ENCODE data around the gene PYROXD2.

PYROXD2 gene

DNA sequence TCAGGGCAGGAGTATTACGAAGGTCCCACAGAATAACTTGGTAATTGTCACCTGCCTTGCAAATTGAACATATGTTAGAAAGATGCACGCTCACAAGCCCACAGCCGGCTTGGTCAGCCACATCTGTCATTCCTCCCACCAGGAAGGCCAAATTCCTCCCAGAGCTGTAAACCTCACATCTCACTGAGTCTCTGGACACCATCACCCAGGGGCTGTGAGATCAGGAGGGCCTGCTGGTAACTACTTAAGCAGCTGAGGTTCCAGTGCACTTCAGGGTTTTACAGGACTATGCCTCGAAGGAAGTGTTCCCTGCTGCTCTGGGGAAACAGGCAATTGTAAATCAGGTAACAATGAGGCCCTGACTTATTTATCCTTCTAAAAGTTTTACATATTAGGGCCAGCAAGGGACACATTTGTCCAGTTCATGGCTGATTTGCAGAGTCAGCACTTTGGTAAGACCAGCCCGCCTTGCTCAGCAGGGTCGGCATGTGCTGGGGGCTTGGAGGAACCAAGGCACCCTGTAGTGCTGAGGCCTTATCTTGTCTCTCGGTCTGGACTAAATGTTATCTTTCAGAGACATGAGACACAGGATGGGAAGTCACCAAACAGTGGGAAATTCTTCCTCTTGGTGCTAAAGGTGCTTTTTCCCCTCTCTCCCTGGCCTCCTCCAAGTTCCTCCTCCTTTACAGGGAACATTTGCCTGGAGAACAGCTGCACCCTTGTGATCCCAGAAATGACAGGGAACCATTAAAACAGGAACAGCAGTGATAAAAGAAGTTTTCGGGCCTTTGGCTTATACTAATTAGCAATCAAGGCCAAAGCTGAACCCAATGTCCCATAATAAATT lies 34.3 kb downstream of the PYROXD2 start:
- CTCF ChIA-PET, result interaction anchor here (0.7 kb wide), 1 partner anchor 11 kb away, joined by 3 read pairs; no protein-coding TSS in a partner anchor
- no peak overlapping the region for H3K27ac Mint-ChIP-seq
- H3K4me1 Mint-ChIP-seq, result no peaks in the 10 kb centered on the region
- DNase-seq, result no peak
- H3K27me3 Mint-ChIP-seq, result peaks cover under 1% of the 10 kb centered on the region
- H3K4me3 Mint-ChIP-seq, result no peak overlapping the region
- H3K36me3 Mint-ChIP-seq, result no peaks in the 10 kb centered on the region
- peaks cover 3% of the 10 kb centered on the region for H3K9me3 Mint-ChIP-seq

DNA sequence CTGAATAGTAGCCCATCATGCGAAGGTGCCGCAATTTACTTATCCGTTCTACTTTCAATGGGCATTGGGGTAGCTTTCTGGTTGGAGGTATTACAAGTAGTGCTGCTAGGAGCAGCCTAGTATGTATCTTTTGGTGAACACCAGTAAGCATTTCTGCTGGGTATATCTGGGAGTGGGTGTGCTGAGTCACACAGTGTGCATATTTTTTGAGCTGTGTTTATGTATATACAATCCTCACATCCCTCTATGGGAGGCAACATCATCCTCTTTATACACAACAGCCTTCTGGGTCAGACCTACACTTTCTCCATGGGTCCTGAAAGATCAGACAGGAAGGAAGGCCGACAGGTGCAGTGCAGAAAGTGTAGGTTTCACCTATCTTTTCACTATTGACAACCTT lies 36.3 kb downstream of the PYROXD2 start:
- peaks cover 20% of the 10 kb centered on the region for H3K27me3 Mint-ChIP-seq
- no peak overlapping the region for H3K27ac Mint-ChIP-seq

DNA sequence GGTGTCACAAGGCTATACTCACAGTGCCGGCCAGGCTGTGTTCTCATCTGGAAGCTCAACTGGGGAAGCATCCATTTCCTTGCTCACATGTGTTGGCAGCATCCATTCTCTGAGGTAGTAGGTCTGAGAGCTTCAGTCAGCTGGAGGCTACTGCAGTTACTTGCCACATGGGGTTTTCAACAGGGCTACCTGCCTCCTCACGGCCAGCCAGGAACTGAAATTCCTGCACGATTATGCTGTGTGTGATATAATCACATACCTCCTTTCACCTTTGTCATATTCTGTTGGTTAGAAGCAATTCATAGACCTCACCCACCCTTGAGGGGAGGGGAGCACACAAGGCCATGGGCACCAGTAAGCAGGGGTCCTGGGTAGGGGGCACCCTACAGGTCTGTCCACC lies 37.4 kb downstream of the PYROXD2 start:
- peaks cover 3% of the 10 kb centered on the region for H3K9me3 Mint-ChIP-seq
- H3K4me3 Mint-ChIP-seq, result no peak overlapping the region
- CTCF ChIA-PET, result no interaction called here

More for the DNA sequence above, 36.3 kb downstream of the PYROXD2 start:
- no peak overlapping the region for H3K4me3 Mint-ChIP-seq
- no peaks in the 10 kb centered on the region for H3K4me1 Mint-ChIP-seq
- H3K36me3 Mint-ChIP-seq, result no peaks in the 10 kb centered on the region
- no peak for DNase-seq
- CTCF ChIA-PET, result no interaction called here
- peaks cover 3% of the 10 kb centered on the region for H3K9me3 Mint-ChIP-seq

DNA sequence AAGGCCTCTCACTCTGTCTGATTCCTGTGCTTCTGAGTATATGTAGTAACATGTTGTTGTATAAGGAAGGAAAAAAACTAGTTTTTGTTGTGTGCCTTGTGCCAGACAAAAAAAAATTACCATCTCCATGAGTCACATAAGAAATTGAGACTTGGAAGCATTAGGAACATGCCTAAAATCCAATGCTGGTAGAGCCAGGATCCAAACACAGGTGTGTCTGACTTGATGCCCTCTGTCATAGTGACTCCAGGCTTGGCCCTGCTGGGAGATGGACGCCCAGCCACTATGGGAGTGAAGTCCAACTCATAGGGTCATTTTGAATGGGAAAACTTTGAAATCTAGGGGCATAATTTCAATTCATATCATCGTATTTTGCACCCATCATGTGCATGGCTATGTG lies 38.0 kb downstream of the PYROXD2 start:
- no peak for DNase-seq
- H3K4me1 Mint-ChIP-seq, result no peaks in the 10 kb centered on the region
- CTCF ChIA-PET, result no interaction called here
- H3K27me3 Mint-ChIP-seq, result peaks cover 24% of the 10 kb centered on the region
- peaks cover 3% of the 10 kb centered on the region for H3K9me3 Mint-ChIP-seq
- no peaks in the 10 kb centered on the region for H3K36me3 Mint-ChIP-seq
- no peak overlapping the region for H3K4me3 Mint-ChIP-seq
- no peak overlapping the region for H3K27ac Mint-ChIP-seq

More for the DNA sequence above, 37.4 kb downstream of the PYROXD2 start:
- DNase-seq, result no peak
- Mint-ChIP-seq H3K4me1 (no peaks in the 10 kb centered on the region), H3K27me3 (peaks cover 20% of the 10 kb centered on the region), H3K27ac (no peak overlapping the region), H3K36me3 (no peaks in the 10 kb centered on the region)

DNA sequence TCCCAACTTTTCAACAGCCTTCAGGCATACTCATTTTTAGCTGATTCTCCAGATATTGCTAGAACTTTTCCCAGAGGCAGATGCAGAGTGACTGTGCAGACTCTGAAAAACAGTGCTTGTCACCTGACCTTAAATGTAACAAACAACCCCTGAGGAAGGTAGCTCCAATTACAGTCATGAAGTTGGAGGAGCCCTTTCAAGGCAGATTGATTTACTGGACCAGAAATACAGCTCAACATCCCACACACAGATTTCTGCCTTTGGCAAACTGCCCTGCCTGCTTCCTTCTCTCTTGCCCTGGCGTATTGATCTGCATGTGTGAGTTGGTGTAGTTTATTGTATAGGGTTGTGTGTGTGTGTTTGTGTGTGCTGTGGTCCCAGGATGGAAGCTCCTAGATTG lies 38.5 kb downstream of the PYROXD2 start:
- no peak overlapping the region for H3K27ac Mint-ChIP-seq
- no peaks in the 10 kb centered on the region for H3K4me1 Mint-ChIP-seq
- peaks cover 3% of the 10 kb centered on the region for H3K9me3 Mint-ChIP-seq
- CTCF ChIA-PET, result no interaction called here
- H3K36me3 Mint-ChIP-seq, result no peaks in the 10 kb centered on the region
- peaks cover 29% of the 10 kb centered on the region for H3K27me3 Mint-ChIP-seq
- no peak overlapping the region for H3K4me3 Mint-ChIP-seq
- DNase-seq, result no peak

DNA sequence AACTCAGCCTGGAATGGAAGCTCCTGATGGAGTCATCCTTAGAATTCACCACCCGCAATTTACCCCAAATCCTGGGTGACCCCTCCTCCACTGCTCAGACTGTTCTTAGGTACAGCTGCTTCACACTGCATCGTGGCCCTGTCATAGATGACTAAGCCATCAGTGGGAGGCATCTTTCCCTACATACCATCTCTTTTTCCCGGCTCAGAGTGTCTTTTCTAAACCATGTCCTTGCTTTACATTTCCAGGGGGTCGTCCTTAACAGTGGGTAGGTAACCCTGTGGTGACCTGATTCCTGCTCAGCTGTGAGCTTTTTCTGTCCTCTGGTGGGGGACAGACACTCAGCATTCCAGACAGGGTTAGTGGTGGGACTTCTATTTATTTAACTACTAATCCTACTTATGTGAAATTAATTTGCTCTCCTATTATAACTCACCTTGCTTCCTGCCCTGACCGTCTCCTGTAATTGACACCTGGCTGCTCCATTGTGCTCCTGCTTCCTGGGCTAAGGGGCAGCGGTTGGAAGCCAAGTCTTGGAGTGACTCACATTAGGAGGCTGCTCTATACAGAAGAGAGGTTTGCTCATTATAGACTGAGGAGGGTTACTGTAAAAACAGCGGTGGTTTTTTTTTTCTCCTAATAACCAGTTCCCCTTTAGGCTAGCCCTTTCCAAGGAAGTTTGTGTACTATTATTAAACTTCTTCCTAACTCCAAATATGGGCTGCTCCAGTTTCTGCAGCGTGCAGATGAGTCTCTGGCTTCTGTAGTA lies 40.6 kb downstream of the PYROXD2 start:
- no peak overlapping the region for H3K4me3 Mint-ChIP-seq
- H3K9me3 Mint-ChIP-seq, result peaks cover 3% of the 10 kb centered on the region
- CTCF ChIA-PET, result no interaction called here

DNA sequence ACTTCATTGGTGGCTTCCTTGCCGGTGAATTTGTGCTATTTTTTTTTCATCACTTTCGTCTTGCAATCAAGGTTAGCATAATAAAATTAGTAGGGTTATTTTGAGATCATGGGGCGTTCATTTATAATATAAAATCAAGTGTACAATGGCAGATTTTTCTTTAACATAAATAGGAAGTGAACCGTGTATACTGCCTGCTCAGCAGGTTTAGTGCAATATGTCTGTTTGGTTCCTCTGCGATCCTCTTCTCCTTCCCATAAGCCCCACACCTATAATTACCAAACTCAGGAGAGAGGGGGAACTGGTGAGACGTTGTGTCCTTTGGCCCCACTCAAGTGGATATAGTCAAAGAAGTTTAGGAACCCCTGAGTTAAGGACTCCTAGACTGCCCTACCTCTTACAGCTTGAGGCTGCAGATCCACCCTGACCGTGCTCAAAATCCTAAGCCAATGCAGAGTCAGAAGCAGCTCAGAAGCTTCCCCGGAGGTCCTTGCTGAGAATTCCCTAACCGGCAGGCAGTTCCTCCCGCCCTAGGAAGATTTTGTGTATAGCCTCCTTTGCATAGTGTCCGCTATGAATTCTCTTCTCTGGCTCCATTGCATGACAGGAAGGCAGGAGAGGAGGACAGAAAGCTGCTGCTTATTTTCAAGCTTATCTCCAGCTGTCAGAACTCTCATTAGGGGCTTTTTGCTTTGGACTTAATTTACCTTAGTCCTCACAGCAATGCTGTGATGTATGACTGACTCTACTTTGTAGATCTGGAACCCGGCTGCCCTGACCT lies 41.5 kb downstream of the PYROXD2 start:
- peaks cover 33% of the 10 kb centered on the region for H3K27me3 Mint-ChIP-seq
- DNase-seq, result no peak
- H3K36me3 Mint-ChIP-seq, result no peaks in the 10 kb centered on the region
- no peaks in the 10 kb centered on the region for H3K4me1 Mint-ChIP-seq
- H3K27ac Mint-ChIP-seq, result no peak overlapping the region
- H3K4me3 Mint-ChIP-seq, result no peak overlapping the region
- peaks cover 3% of the 10 kb centered on the region for H3K9me3 Mint-ChIP-seq
- CTCF ChIA-PET, result no interaction called here

More for the DNA sequence above, 40.6 kb downstream of the PYROXD2 start:
- DNase-seq, result no peak
- Mint-ChIP-seq H3K36me3 (no peaks in the 10 kb centered on the region), H3K27ac (no peak overlapping the region), H3K27me3 (peaks cover 33% of the 10 kb centered on the region), H3K4me1 (no peaks in the 10 kb centered on the region)

DNA sequence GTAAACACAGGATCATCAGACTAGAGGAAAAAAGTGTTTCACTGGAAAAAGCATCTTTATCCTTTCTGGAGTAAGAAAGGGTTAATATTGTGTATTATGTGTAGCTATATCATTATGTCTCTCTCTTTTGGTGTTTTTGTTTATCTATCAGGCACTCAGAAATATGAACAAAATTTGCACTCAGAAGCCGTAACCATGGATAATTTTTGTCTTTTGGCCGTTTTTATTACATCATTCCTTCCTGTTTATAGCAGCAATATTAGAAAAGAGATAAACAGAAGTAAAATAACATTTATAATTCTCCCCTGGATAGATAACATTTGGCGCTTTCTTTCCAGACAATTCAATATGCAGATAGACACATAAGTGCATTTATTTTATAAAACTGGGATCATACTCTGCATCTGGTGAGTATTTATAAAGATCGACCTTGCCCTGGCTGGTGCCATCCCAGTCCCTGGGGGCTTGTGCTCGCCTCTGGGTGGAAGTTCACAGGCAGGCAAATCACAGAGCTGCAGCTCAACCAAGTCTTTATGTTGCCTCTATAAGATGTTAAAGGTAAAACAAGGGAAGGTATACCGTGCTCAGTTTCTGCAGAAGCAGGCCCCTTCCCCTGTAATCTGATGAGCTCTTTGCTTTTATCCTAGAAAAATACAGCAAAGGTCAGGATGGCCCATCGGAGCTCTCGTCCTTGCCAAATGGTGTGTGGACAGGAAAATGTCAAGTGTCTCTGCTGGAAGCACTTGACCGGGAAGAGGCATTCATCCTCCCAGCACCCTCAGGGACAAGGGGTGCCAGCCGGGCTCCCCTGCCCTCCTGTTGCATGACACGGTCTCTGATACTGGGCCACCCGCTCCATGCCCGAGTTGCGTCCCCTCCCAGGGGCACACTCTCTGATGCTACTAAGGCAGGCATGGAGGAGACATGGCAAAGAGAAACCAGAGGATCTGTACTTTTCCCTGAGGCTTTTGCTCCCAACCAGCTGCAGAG lies 43.9 kb downstream of the PYROXD2 start:
- H3K9me3 Mint-ChIP-seq, result no peaks in the 10 kb centered on the region
- H3K4me3 Mint-ChIP-seq, result no peak overlapping the region
- CTCF ChIA-PET, result no interaction called here
- H3K27me3 Mint-ChIP-seq, result peaks cover 37% of the 10 kb centered on the region
- H3K27ac Mint-ChIP-seq, result no peak overlapping the region
- H3K36me3 Mint-ChIP-seq, result no peaks in the 10 kb centered on the region
- no peaks in the 10 kb centered on the region for H3K4me1 Mint-ChIP-seq
- no peak for DNase-seq

DNA sequence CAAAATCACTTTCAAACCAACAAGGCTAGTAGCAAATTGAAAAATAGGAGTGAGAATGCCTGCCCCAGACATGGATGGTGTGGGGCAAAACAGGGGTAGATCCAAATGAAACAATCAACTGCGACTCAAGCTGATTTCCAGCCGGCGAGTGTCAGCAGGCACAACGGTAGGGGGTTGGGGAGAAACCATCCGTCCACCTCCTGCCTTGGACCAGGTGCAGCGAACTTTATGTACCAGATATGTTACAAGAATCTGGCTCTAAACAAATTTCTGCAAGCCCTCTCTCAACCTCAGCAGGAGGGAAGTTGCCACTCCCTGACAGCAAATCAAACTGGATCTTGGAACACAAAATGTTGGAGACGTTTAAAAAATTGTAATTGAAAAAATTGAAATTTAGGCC lies 45.2 kb downstream of the PYROXD2 start:
- CTCF ChIA-PET, result no interaction called here
- Mint-ChIP-seq H3K36me3 (no peaks in the 10 kb centered on the region), H3K27me3 (peaks cover 35% of the 10 kb centered on the region), H3K4me1 (no peaks in the 10 kb centered on the region), H3K27ac (no peak overlapping the region), H3K9me3 (no peaks in the 10 kb centered on the region), H3K4me3 (no peak overlapping the region)
- no peak for DNase-seq

DNA sequence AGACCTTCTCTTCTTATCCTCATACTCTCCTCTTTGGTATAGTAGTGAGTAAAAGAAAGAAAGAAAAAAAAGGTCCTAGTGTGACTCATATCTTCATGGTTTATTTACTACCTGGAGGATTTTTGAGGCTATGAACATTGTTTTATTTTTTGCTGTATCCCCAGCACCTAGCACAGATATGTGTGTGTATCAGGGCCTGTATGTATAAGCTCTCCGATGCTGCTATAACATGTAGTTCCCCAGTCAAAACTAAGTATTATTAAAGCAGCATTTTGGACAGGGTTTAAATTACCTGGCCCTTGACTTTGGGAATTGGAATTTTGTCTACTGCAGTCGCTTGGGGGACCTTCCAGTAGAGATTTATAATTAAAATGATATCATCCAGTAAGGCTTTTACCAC lies 46.3 kb downstream of the PYROXD2 start:
- Mint-ChIP-seq H3K4me1 (no peaks in the 10 kb centered on the region), H3K27ac (no peak overlapping the region), H3K9me3 (no peaks in the 10 kb centered on the region), H3K27me3 (peaks cover 24% of the 10 kb centered on the region), H3K4me3 (no peak overlapping the region), H3K36me3 (no peaks in the 10 kb centered on the region)
- no peak for DNase-seq
- CTCF ChIA-PET, result no interaction called here

DNA sequence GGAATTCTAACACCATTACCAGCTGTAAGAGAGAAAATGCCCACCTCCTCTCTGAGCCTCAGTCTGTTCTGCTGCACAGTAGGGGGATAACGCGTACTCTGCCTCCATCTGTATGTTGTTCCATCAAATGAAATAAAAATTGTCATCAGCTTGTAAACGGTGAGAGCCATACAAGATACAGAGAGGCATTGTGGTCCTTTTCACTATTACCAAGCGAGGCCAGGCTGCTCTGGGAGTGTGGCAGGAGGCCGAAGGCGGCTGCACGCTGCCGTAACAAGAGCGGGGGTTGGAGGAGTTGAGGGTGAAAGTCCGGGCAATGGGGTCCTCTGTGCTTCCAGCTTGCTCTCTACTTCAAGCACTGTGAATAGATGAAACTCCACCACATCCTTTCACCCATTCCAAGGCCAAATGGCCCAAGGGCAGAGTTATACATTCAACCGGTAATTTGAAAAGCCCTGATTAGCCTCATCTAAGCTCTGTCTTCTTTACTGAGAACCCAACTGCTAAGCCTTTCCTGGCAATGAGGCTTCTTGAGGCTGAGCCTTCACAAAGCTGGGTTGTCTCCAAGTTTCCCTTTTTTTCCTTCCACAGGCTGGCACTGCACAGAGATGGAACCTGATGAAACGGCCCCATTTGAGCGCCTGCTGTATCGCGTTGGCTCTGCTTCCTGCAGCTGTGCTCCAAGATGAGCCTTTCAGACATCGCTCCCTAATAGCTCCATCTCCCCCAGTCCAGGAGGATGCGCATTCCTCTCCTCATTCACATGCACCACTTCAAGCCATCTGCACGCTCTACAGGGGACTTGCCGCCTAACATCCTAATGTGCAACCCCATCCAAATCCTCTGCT lies 47.2 kb downstream of the PYROXD2 start:
- CTCF ChIA-PET, result no interaction called here
- no peaks in the 10 kb centered on the region for H3K4me1 Mint-ChIP-seq
- H3K36me3 Mint-ChIP-seq, result no peaks in the 10 kb centered on the region
- H3K27ac Mint-ChIP-seq, result no peak overlapping the region
- no peak for DNase-seq
- H3K9me3 Mint-ChIP-seq, result no peaks in the 10 kb centered on the region
- peaks cover 24% of the 10 kb centered on the region for H3K27me3 Mint-ChIP-seq
- no peak overlapping the region for H3K4me3 Mint-ChIP-seq

DNA sequence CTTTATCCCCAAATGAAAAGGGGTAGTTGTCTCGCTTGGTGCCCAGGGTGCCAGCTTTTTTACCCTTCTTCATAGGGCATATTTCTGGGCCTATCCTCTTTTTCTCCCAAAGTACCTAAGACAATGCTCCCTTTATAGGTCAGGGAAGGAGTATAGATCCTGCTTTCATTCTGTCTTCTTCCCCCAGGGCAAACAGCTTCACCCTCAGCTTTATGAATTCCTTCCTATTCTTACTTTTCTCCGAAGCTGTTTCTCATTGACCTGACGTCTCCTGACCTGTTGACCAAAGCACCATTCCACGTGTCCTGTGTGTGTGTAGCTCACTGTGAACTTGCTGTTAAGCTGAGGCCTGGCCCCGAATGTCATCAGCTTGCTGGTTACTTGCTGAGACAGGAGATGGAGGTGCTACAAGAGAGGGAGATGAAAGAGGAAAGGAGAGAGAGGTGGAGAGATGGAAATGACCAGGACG lies 48.9 kb downstream of the PYROXD2 start:
- CTCF ChIA-PET, result no interaction called here

More for the DNA sequence above, 48.9 kb downstream of the PYROXD2 start:
- no peaks in the 10 kb centered on the region for H3K9me3 Mint-ChIP-seq
- no peak for DNase-seq
- peaks cover 6% of the 10 kb centered on the region for H3K4me1 Mint-ChIP-seq
- H3K27me3 Mint-ChIP-seq, result peaks cover 17% of the 10 kb centered on the region
- no peaks in the 10 kb centered on the region for H3K36me3 Mint-ChIP-seq
- no peak overlapping the region for H3K27ac Mint-ChIP-seq
- H3K4me3 Mint-ChIP-seq, result no peak overlapping the region

All from activated naive CD4-positive, alpha-beta T cell treated with anti-CD3 and anti-CD28 coated beads, Interleukin-2, amount 10 ng/mL, durations not matched to agents 7 days and 5 days (primary cell).